Mammary epithelial cell (primary cell): Measurements from ENCODE around the gene ERCC1.

Experiments used
- CTCF ChIP-seq, 2 donors: IDR thresholded peaks in 1 of 2; conservative IDR thresholded peaks in 1 of 2; 2 replicates each; pipeline ENCODE4 v1.5.1; 2011 to 2012; ENCODE audit warnings: inconsistent platforms in 2 of 2, low read length in 2 of 2, mild to moderate bottlenecking in 2 of 2, control low read depth in 1 of 2, low read depth in 1 of 2; ENCODE audit not compliant: insufficient read depth in 1 of 2; ENCODE audit errors: extremely low read depth in 1 of 2
- EZH2 ChIP-seq: IDR thresholded peaks from 2 replicates; pipeline ENCODE4 v1.6.1; 2012; ENCODE audit warnings: low read length, inconsistent platforms, borderline replicate concordance

- no peak for TF ChIP-seq EZH2
- TF ChIP-seq CTCF (conservative IDR thresholded peaks at IDR 0.05 in 1 of 2, IDR thresholded peaks at IDR 0.05 in 1 of 2; ENCODE audit: extremely low read depth in 1 of 2, insufficient read depth in 1 of 2, low read depth in 1 of 2, low read length in 2 of 2) = no peak
Measured at GRCh38 chr19:45408830-45409556, 14.7 kb downstream of the ERCC1 start.
